Hepatic stellate cell (primary cell): Measurements from ENCODE around the gene SC5D.
A peak's percentile ranks its signal among the peaks of the same experiment; 100 is the strongest.

Experiments used
- DNase-seq: peaks from one replicate; pipeline ENCODE4 v3.0.0; 2011; ENCODE audit warnings: low spot score

The SC5D gene

GRCh38 chr11:121292495-121293287 lies at the start of gene SC5D:
SC5D (plus strand) TSS chr11:121292771; CDS start chr11:121303376, 10,605 bp downstream.
- DNase-seq: peak; percentile 89

- no peak for DNase-seq
Observed at GRCh38 chr11:121244884-121245283, 47.7 kb upstream of the SC5D start.

GRCh38 chr11:121246021-121246768 lies 46.4 kb upstream of the SC5D start:
- no peak for DNase-seq

- no peak for DNase-seq
Observed at GRCh38 chr11:121246769-121247035, 45.9 kb upstream of the SC5D start.

GRCh38 chr11:121248496-121248895 lies 44.1 kb upstream of the SC5D start:
- no peak for DNase-seq

- peak; percentile 42 for DNase-seq
Observed at GRCh38 chr11:121249039-121249663, 43.4 kb upstream of the SC5D start.

- no peak for DNase-seq
Observed at GRCh38 chr11:121250843-121251242, 41.7 kb upstream of the SC5D start.

GRCh38 chr11:121253951-121254350 lies 38.6 kb upstream of the SC5D start:
- no peak for DNase-seq

- DNase-seq: no peak
Observed at GRCh38 chr11:121254756-121255155, 37.8 kb upstream of the SC5D start.

GRCh38 chr11:121255473-121256125 lies 37.0 kb upstream of the SC5D start:
- no peak for DNase-seq

GRCh38 chr11:121257289-121257688 lies 35.3 kb upstream of the SC5D start:
- DNase-seq: no peak

- no peak for DNase-seq
Observed at GRCh38 chr11:121257976-121258375, 34.6 kb upstream of the SC5D start.

GRCh38 chr11:121265586-121265985 lies 27.0 kb upstream of the SC5D start:
- DNase-seq: no peak

- DNase-seq: no peak
Observed at GRCh38 chr11:121268581-121268980, 24.0 kb upstream of the SC5D start.

GRCh38 chr11:121270001-121270678 lies 22.4 kb upstream of the SC5D start:
- DNase-seq: no peak

GRCh38 chr11:121274332-121274991 lies 18.1 kb upstream of the SC5D start:
- DNase-seq: no peak

GRCh38 chr11:121281698-121282097 lies 10.9 kb upstream of the SC5D start:
- no peak for DNase-seq

GRCh38 chr11:121282386-121282785 lies 10.2 kb upstream of the SC5D start:
- DNase-seq: no peak

- no peak for DNase-seq
Observed at GRCh38 chr11:121282886-121283502, 9.6 kb upstream of the SC5D start.

GRCh38 chr11:121291319-121291718 lies 1.3 kb upstream of the SC5D start:
- no peak for DNase-seq

- peak; percentile 1 for DNase-seq
Observed at GRCh38 chr11:121291896-121292494, 576 bp upstream of the SC5D start.
